ENCODE results near the gene RUNX3. TPM values are rescaled to one million over a fixed set of nuclear protein-coding genes. Genes with fewer than 3 reads are reported as not detected.

RUNX3 gene
- total RNA-seq, 2 donors from 2014 or later: 254 to 298 TPM

DNA sequence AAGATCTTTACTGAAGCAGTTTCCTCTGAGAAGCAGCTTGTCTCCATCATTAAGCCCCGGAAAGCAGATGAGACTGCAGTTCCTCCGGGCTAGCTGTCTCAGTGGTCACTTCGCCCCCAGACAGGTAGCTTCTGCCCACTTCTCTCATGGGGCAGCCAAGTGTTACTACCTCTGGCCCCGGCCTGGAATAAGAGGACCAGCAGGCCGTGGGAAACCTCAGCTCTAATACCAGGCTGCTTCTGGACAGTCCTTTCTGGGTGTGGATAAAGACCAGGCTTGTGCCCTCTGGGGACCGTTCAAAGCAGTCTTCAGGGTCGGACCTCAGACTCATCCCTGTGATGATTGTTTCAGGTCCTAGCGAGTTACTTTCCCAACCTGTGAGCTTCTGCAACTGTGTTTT, 54.8 kb downstream of the RUNX3 start:
- peaks cover 15% of the 10 kb centered on the region for H3K4me1 Mint-ChIP-seq (ENCODE audit: low read depth)
- peaks cover 18% of the 10 kb centered on the region for H3K27me3 Mint-ChIP-seq (ENCODE audit: low read depth)
- H3K9me3 Mint-ChIP-seq: no peaks in the 10 kb centered on the region
- no peaks in the 10 kb centered on the region for H3K36me3 Mint-ChIP-seq (ENCODE audit: insufficient read depth in 2 of 2)
- H3K27ac Mint-ChIP-seq: no peak overlapping the region
- DNase-seq: no peak
- ATAC-seq (replicated peaks in 1 of 2): no peak
- no peak overlapping the region for H3K4me3 Mint-ChIP-seq

DNA sequence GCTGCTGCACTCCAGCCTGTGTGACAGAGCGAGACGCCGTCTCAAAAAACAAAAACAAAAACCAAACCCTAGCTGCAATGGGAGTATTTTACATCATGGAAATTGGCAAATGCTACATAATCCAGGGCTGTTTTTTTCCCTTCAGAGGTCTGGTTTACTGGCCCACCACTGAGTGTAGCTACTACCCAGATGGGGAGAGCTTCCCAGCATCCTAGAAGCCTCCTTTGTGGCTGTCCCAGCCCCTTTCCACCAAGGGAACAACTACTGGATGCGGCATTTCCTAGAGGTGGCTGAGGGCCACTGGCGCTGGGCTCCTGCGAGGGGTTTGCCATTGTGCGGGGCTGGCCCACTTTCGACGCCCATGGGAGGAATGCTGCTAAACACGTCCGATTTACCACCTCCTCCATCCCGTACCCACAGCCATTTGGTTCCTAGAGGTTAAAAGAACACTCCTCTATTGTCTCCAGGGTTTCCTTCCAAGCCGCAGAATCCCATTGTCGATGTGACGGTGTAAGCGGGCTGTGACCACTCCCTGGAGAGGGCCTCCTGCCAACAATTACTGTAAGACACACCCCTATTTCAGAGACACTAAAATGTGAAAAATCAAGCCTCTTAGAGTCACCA, 55.4 kb downstream of the RUNX3 start:
- no peaks in the 10 kb centered on the region for H3K36me3 Mint-ChIP-seq (ENCODE audit: insufficient read depth in 2 of 2)
- no peak for DNase-seq
- no peak overlapping the region for H3K4me3 Mint-ChIP-seq
- peaks cover 16% of the 10 kb centered on the region for H3K4me1 Mint-ChIP-seq (ENCODE audit: low read depth)
- H3K27ac Mint-ChIP-seq: no peak overlapping the region
- H3K9me3 Mint-ChIP-seq: no peaks in the 10 kb centered on the region
- ATAC-seq (replicated peaks in 1 of 2): no peak
- peaks cover 13% of the 10 kb centered on the region for H3K27me3 Mint-ChIP-seq (ENCODE audit: low read depth)

DNA sequence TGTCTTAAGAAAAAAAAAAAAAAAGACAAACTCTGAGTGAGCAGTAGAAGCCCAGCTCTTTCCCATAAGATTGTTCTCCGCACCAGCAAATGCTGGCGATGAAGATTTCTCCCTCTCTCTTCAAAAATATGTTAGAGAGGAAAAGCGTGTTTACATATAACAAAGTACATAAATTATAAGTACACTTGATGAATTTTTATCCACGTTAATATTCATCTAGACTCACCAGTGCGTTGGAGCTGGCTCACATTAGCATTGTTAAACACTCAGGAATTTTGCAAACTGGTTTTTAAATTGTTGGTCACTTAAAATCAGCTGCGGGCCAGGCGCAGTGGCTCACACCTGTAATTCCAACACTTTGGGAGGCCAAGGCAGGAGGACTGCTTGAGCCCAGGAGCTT, 56.0 kb downstream of the RUNX3 start:
- H3K4me1 Mint-ChIP-seq (ENCODE audit: low read depth): peaks cover 16% of the 10 kb centered on the region
- H3K4me3 Mint-ChIP-seq: no peak overlapping the region
- no peaks in the 10 kb centered on the region for H3K36me3 Mint-ChIP-seq (ENCODE audit: insufficient read depth in 2 of 2)
- no peaks in the 10 kb centered on the region for H3K9me3 Mint-ChIP-seq
- H3K27ac Mint-ChIP-seq: no peak overlapping the region
- ATAC-seq (replicated peaks in 1 of 2): no peak
- DNase-seq: no peak
- H3K27me3 Mint-ChIP-seq (ENCODE audit: low read depth): peaks cover 13% of the 10 kb centered on the region

GRCh38 chr1:24873148-24873547, 56.9 kb downstream of the RUNX3 start:
- peaks cover 13% of the 10 kb centered on the region for H3K27me3 Mint-ChIP-seq (ENCODE audit: low read depth)
- peaks cover 16% of the 10 kb centered on the region for H3K4me1 Mint-ChIP-seq (ENCODE audit: low read depth)
- H3K4me3 Mint-ChIP-seq: no peak overlapping the region
- DNase-seq: no peak
- H3K9me3 Mint-ChIP-seq: no peaks in the 10 kb centered on the region
- H3K27ac Mint-ChIP-seq: no peak overlapping the region
- H3K36me3 Mint-ChIP-seq (ENCODE audit: insufficient read depth in 2 of 2): no peaks in the 10 kb centered on the region
- ATAC-seq (replicated peaks in 1 of 2): no peak

- ATAC-seq (replicated peaks in 1 of 2) (no peak), DNase-seq (no peak)
- Mint-ChIP-seq H3K36me3 (ENCODE audit: insufficient read depth in 2 of 2) (no peaks in the 10 kb centered on the region), H3K4me3 (no peak overlapping the region), H3K27ac (no peak overlapping the region), H3K27me3 (ENCODE audit: low read depth) (peaks cover 13% of the 10 kb centered on the region), H3K4me1 (ENCODE audit: low read depth) (peaks cover 16% of the 10 kb centered on the region), H3K9me3 (no peaks in the 10 kb centered on the region)
Measured at GRCh38 chr1:24872061-24872850, 57.8 kb downstream of the RUNX3 start.

DNA sequence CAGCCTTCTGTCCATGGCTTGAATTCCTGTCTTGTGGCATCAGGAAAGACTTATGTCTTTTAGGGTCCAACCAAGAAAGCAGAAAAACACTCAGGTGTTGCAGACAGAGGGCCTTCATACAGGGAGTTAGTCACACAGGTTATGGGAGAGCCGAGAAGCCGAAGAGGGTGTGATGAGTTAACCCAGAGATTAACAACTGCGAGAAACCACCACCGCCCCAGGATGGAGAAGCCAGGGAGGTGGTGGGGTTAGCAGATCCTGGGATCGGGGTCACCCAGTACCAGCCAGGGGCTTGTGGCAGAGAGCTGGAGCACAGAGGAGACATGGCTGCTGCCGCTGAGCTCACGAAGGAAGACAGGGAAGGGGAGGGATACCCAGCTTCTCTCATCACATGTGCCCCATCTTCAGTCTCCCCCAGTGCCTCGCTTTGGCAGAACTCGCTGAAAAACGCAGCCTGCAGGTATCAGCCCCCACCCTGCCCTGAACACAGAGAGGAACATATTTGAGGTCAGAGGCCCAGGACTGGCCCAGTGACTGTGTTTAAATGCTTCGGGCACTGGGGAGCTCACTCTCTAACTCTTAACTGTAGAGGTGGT, 58.7 kb downstream of the RUNX3 start:
- Mint-ChIP-seq H3K36me3 (ENCODE audit: insufficient read depth in 2 of 2) (no peaks in the 10 kb centered on the region), H3K4me1 (ENCODE audit: low read depth) (peaks cover 16% of the 10 kb centered on the region), H3K4me3 (peak overlapping the region in 1 of 2 donors; percentile 0), H3K27me3 (ENCODE audit: low read depth) (peaks cover 13% of the 10 kb centered on the region), H3K9me3 (no peaks in the 10 kb centered on the region), H3K27ac (no peak overlapping the region)
- DNase-seq (no peak), ATAC-seq (replicated peaks in 1 of 2) (no peak)

DNA sequence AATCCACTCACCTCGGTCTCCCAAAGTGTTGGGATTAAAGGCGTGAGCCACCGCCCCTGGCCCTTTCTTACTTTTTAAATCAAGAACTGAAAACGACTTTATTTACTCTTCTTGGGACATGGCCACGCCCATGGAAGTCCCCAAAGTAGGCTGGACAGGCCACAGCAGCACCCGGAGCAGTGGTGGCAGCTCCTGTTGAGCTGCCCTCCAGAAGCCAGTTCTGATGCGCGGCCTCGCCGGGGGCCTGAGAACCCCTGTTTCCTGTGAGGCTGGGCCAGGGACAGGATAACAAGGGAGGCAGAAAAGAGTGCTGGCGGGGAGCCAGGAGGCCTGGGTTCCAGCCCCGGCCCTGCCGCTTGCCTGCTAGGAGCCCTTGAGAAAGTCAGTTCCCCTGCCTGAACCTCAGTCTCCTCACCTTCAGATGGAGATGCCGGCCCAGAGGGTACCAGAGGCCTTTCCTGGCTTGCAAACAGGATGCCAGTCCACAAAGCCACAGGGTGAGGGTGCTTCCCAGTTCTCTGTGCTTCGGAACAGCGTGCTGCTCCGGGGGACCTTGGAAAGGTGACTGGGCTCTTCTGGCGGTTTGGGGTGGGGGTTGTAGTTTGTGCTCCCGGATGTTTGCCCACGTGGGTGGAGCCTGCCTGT, 59.4 kb downstream of the RUNX3 start:
- peak in 1 of 2 donors; percentile 35 for ATAC-seq (replicated peaks in 1 of 2)
- no peaks in the 10 kb centered on the region for H3K36me3 Mint-ChIP-seq (ENCODE audit: insufficient read depth in 2 of 2)
- H3K27ac Mint-ChIP-seq: no peak overlapping the region
- H3K27me3 Mint-ChIP-seq (ENCODE audit: low read depth): peaks cover 13% of the 10 kb centered on the region
- peak in 1 of 2 donors; percentile 22 for DNase-seq
- peaks cover 16% of the 10 kb centered on the region for H3K4me1 Mint-ChIP-seq (ENCODE audit: low read depth)
- H3K4me3 Mint-ChIP-seq: peak overlapping the region; percentile 10 to 49
- no peaks in the 10 kb centered on the region for H3K9me3 Mint-ChIP-seq

- H3K4me3 Mint-ChIP-seq: no peak overlapping the region
- no peaks in the 10 kb centered on the region for H3K36me3 Mint-ChIP-seq (ENCODE audit: insufficient read depth in 2 of 2)
- H3K27ac Mint-ChIP-seq: no peak overlapping the region
- peaks cover 16% of the 10 kb centered on the region for H3K4me1 Mint-ChIP-seq (ENCODE audit: low read depth)
- H3K9me3 Mint-ChIP-seq: no peaks in the 10 kb centered on the region
- H3K27me3 Mint-ChIP-seq (ENCODE audit: low read depth): peaks cover 13% of the 10 kb centered on the region
- DNase-seq: no peak
- no peak for ATAC-seq (replicated peaks in 1 of 2)
Measured at GRCh38 chr1:24868016-24868875, 61.8 kb downstream of the RUNX3 start.

GRCh38 chr1:24867084-24867870, 62.8 kb downstream of the RUNX3 start:
- DNase-seq: no peak
- peaks cover 16% of the 10 kb centered on the region for H3K4me1 Mint-ChIP-seq (ENCODE audit: low read depth)
- no peaks in the 10 kb centered on the region for H3K9me3 Mint-ChIP-seq
- no peak for ATAC-seq (replicated peaks in 1 of 2)
- H3K36me3 Mint-ChIP-seq (ENCODE audit: insufficient read depth in 2 of 2): no peaks in the 10 kb centered on the region
- no peak overlapping the region for H3K27ac Mint-ChIP-seq
- peaks cover 12% of the 10 kb centered on the region for H3K27me3 Mint-ChIP-seq (ENCODE audit: low read depth)
- H3K4me3 Mint-ChIP-seq: no peak overlapping the region

DNA sequence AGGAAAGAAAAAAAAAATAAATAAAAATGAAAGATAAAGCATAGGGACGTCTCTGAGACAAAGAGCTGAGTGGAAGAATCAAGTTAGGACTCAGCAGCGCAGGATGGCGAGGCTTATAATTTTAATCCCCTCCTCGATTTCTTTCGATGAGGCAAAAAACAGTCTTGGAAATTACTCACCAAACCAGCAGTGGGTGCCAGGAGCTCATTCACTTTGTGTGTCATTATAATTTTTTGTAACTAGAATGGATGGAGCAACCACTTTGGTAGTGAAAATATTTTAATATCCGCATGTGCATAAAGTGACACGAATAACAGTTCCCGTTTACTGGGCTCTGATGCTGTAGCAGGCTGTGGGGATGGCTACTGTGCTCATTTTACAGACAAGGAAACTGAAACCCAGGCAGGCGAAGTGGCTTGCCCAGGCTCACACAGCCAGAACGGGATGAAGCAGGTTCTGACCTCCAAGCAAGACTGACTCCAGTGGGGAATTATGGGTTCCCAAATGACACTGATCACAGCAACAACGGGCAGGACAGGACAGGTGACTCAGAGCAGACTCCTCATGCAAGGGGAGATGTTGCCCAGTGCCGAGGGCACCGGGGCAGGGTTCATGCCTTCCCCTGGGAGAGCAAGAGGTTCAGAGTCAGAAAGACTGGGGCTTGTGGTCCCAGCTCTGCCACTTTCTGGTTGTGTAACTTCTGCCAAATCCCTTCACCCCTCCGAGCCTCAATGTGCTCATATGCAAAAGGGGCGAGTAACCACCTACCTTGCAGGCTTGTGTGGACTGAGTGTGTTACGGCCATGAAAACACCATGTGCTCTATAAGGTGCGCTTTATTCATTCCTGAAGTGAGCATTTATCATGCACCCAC, 63.6 kb downstream of the RUNX3 start:
- peaks cover 4% of the 10 kb centered on the region for H3K27me3 Mint-ChIP-seq (ENCODE audit: low read depth)
- no peaks in the 10 kb centered on the region for H3K36me3 Mint-ChIP-seq (ENCODE audit: insufficient read depth in 2 of 2)
- ATAC-seq (replicated peaks in 1 of 2) (no peak), DNase-seq (no peak)
- H3K9me3 Mint-ChIP-seq: no peaks in the 10 kb centered on the region
- H3K4me1 Mint-ChIP-seq (ENCODE audit: low read depth): peaks cover 13% of the 10 kb centered on the region
- H3K4me3 Mint-ChIP-seq: no peak overlapping the region
- no peak overlapping the region for H3K27ac Mint-ChIP-seq

GRCh38 chr1:24865587-24865986, 64.5 kb downstream of the RUNX3 start:
- peaks cover 4% of the 10 kb centered on the region for H3K4me1 Mint-ChIP-seq (ENCODE audit: low read depth)
- ATAC-seq (replicated peaks in 1 of 2) (no peak), DNase-seq (no peak)
- H3K9me3 Mint-ChIP-seq: no peaks in the 10 kb centered on the region
- H3K27me3 Mint-ChIP-seq (ENCODE audit: low read depth): no peaks in the 10 kb centered on the region
- no peak overlapping the region for H3K27ac Mint-ChIP-seq
- H3K36me3 Mint-ChIP-seq (ENCODE audit: insufficient read depth in 2 of 2): no peaks in the 10 kb centered on the region
- H3K4me3 Mint-ChIP-seq: no peak overlapping the region

All from activated T-cell treated with anti-CD3 and anti-CD28 coated beads, Interleukin-2, amount 50 U/mL, for 72 hours (primary cell).